Right lobe of liver (tissue), 4 donors: Measurements from ENCODE around the gene PTPRN2.

Source experiments
- CTCF ChIP-seq, 4 donors: fragments of 200-600 bp in 3 of 4; fragments of 450-650 bp in 1 of 4; IDR thresholded peaks; one replicate each; pipeline versions ENCODE4 v1.5.1 to v1.8.0; 2016 to 2022; ENCODE audit warnings: antibody characterized with exemption in 4 of 4, mild to moderate bottlenecking in 2 of 4
- POLR2A ChIP-seq: fragments of 450-650 bp; IDR thresholded peaks from one replicate; pipeline ENCODE4 v1.6.1; 2017; ENCODE audit warnings: antibody characterized with exemption, mild to moderate bottlenecking
- donor health status: DM: no; HTN: no; CAD: no.
- donor health status: DM: no; HTN: no; CAD: no.
- donor health status: DM: no; HTN: yes; CAD: no.

- TF ChIP-seq CTCF (IDR thresholded peaks at IDR 0.05) (no peak), POLR2A (no peak)
Measured at GRCh38 chr7:158247758-158248487, 339.7 kb downstream of the PTPRN2 start.
